ENCODE measurements around the gene SHB. TPM values are rescaled to one million over a fixed set of nuclear protein-coding genes. Genes with fewer than 3 reads are reported as not detected.

The SHB gene
- total RNA-seq, 1 experiment from 2014 or later = 28.7 TPM

DNA sequence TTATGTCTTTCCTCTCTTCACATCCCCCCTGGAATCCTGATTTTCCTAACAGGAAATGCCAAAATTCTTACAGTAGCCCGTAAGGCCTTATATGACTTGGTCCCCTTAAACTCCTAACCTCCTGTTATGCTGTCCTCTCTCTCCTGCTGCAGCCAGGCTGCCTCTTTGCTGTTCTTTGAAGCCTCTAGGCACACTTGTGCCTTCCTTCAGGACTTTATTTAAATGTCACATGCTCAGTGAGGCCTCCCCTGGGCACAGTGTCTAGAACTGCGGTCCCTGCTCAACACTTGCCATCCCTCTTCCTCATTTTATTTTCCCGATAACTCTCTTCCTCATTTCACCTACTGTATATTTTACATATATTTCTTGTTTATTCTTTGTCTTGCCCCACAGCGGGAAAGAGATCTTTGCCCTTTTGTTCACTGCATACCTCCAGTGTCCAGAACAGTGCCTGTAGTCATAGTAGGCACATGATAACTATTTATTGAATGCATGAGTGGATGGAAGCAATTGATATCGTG, 5.5 kb upstream of the SHB start:
- BruUV-seq (replicated peaks) = no TSS peak
- Histone ChIP-seq H3K79me2 (ENCODE audit: insufficient read depth, low read length) (no peaks in the 10 kb centered on the region), H3K4me2 (ENCODE audit: low read length) (no peak overlapping the region), H3K9ac (ENCODE audit: low read length) (no peak overlapping the region), H4K20me1 (ENCODE audit: insufficient read depth) (no peaks in the 10 kb centered on the region), H3K9me3 (ENCODE audit: control insufficient read depth in 1 of 2, insufficient read depth in 1 of 2, low read depth in 1 of 2, low read length in 2 of 2) (no peaks in the 10 kb centered on the region), H3K4me3 (replicated peaks in 1 of 2; ENCODE audit: low read depth in 1 of 2, low read length in 2 of 2) (no peak overlapping the region), H3K27me3 (ENCODE audit: insufficient read depth, low read length) (no peaks in the 10 kb centered on the region), H2AFZ (ENCODE audit: low read depth, low read length, poor library complexity, severe bottlenecking) (no peak overlapping the region), H3K27ac (ENCODE audit: low read depth, low read length) (no peak overlapping the region), H3K36me3 (ENCODE audit: control insufficient read depth in 1 of 2, insufficient read depth in 2 of 2, low read length in 2 of 2) (no peaks in the 10 kb centered on the region), H3K4me1 (ENCODE audit: control insufficient read depth in 1 of 2, insufficient read depth in 2 of 2, low read length in 2 of 2) (peaks cover 7 to 17% of the 10 kb centered on the region in 2 experiments; a peak in 3 of 4 replicates), H3K9me2 (ENCODE audit: insufficient read depth) (no peaks in the 10 kb centered on the region)
- RAD21 ChIA-PET (ENCODE audit: low non-redundant PET in 1 of 2, low total read pairs in 2 of 2, uncharacterized antibody in 2 of 2, unreplicated experiment in 2 of 2) = no interaction called here
- intact Hi-C loops (cut with micrococcal nuclease) = no loop called here
- no peak for ATAC-seq
- POLR2A ChIA-PET = no interaction called here
- TF ChIP-seq, protein P1, sequence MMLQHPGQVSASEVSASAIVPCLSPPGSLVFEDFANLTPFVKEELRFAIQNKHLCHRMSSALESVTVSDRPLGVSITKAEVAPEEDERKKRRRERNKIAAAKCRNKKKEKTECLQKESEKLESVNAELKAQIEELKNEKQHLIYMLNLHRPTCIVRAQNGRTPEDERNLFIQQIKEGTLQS (IDR thresholded peaks at IDR 0.05) = no peak
- CTCF ChIA-PET = interaction anchor here (2.1 kb wide), 1 partner anchor 14 kb away, joined by 7 read pairs; no protein-coding TSS in a partner anchor
- DNase-seq (ENCODE audit: low read depth, low spot score) = no peak

DNA sequence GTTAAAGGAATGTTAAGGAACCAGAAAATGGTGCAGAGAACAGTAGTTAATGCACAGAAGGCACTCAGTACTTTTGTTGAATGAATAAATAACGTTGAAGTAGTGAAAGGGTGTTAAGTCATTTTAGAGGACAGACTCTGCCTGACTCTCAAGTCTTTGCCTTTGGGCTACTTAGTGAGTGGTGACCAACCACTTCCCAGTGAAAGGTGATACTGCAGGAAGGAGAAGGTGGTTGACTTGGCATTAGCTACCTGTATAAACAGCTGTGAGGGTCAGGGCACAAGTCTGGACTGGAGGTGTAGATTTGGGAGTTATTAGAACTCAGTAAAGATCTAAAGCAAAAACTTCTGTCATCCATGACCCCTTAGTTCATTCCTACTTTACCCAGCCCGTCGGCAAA, 4.9 kb upstream of the SHB start:
- intact Hi-C loops (cut with micrococcal nuclease) = no loop called here
- Histone ChIP-seq H4K20me1 (ENCODE audit: insufficient read depth) (no peaks in the 10 kb centered on the region), H3K4me3 (replicated peaks in 1 of 2; ENCODE audit: low read depth in 1 of 2, low read length in 2 of 2) (no peak overlapping the region), H3K9ac (ENCODE audit: low read length) (no peak overlapping the region), H2AFZ (ENCODE audit: low read depth, low read length, poor library complexity, severe bottlenecking) (no peak overlapping the region), H3K27ac (ENCODE audit: low read depth, low read length) (no peak overlapping the region), H3K27me3 (ENCODE audit: insufficient read depth, low read length) (no peaks in the 10 kb centered on the region), H3K4me2 (ENCODE audit: low read length) (no peak overlapping the region), H3K9me3 (ENCODE audit: control insufficient read depth in 1 of 2, insufficient read depth in 1 of 2, low read depth in 1 of 2, low read length in 2 of 2) (no peaks in the 10 kb centered on the region), H3K9me2 (ENCODE audit: insufficient read depth) (no peaks in the 10 kb centered on the region), H3K79me2 (ENCODE audit: insufficient read depth, low read length) (no peaks in the 10 kb centered on the region), H3K36me3 (ENCODE audit: control insufficient read depth in 1 of 2, insufficient read depth in 2 of 2, low read length in 2 of 2) (no peaks in the 10 kb centered on the region), H3K4me1 (ENCODE audit: control insufficient read depth in 1 of 2, insufficient read depth in 2 of 2, low read length in 2 of 2) (peaks cover 7 to 14% of the 10 kb centered on the region in 2 experiments; a peak in 3 of 4 replicates)
- TF ChIP-seq, protein P1 (IDR thresholded peaks at IDR 0.05) = no peak
- TF ChIP-seq TCF7L2 (IDR thresholded peaks at IDR 0.05; ENCODE audit: borderline replicate concordance, extremely low read depth, insufficient read depth, insufficient read length) = no peak
- no TSS peak for BruUV-seq (replicated peaks)
- DNase-seq (ENCODE audit: low read depth, low spot score) (no peak), ATAC-seq (no peak)
- RAD21 ChIA-PET (ENCODE audit: low non-redundant PET in 1 of 2, low total read pairs in 2 of 2, uncharacterized antibody in 2 of 2, unreplicated experiment in 2 of 2) = no interaction called here
- CTCF ChIA-PET = interaction anchor here (2.1 kb wide), 1 partner anchor 14 kb away, joined by 7 read pairs; no protein-coding TSS in a partner anchor
- POLR2A ChIA-PET = no interaction called here
